Breast epithelium (tissue), 3 donors: ENCODE results near the gene PTPRK.

Source experiments
- CTCF ChIP-seq, 3 donors: fragments of 450-650 bp; IDR thresholded peaks; one replicate each; pipeline ENCODE4 v1.5.1; 2016 to 2017; ENCODE audit warnings: antibody characterized with exemption in 3 of 3, mild to moderate bottlenecking in 3 of 3, moderate library complexity in 3 of 3
- POLR2A ChIP-seq: fragments of 450-650 bp; IDR thresholded peaks from one replicate; pipeline ENCODE4 v1.6.1; 2016; ENCODE audit warnings: antibody characterized with exemption, mild to moderate bottlenecking, moderate library complexity
- POLR2AphosphoS5 ChIP-seq, 3 donors: sonication (generic); formaldehyde crosslinking; IDR thresholded peaks; one replicate each; pipeline ENCODE4 v1.6.1; 2017; ENCODE audit warnings: antibody characterized with exemption in 3 of 3

- no peak for TF ChIP-seq CTCF (IDR thresholded peaks at IDR 0.05)
- no peak for TF ChIP-seq POLR2A
- TF ChIP-seq POLR2AphosphoS5 (IDR thresholded peaks at IDR 0.05), result no peak
Measured at GRCh38 chr6:128057541-128057940, 462.9 kb downstream of the PTPRK start.
